ENCODE measurements around the gene RANBP10. TPM values are rescaled to one million over a fixed set of nuclear protein-coding genes. Genes with fewer than 3 reads are reported as not detected.

The RANBP10 gene
- total and polyA plus RNA-seq, 2 of the 13 experiments (the other 11 are each of a cell fraction or from before 2014, with no cell fraction given), result 9.2 to 22.7 TPM

DNA sequence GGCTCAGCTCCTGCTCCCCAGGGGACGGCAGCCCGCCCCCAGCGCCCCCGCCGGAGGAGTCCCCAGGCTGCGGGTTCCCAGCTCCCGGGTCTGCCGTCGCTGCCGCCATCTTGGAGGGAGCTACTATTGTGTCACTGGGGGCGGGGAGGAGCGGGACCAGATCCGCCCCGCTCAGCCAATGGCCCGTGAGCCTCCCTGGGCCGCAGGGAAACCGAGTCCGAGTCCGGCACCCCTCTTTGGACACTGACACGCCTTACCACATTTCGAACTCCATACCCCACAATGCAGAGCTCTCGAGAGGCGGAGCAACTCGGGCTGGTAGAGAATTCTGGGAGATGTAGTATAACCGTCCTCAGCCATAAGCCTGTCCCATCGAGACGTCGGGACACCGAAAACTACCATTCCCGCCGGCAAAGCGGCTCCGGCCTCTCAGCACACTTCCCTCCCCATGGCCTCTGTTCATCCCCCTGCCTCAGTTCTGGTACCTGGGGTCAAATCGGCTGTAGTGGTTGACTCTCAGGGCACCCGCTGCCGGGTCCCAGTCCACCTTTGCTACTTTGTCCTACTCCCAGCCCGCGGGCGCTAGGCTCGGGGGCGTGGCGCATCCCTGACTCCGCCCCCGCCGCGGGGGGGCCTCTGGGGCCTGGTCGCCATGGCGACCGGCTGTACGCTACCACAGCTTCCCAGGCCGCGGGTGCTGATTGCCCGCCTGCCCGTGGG lies at the start of gene RANBP10, which contains the start of gene TSNAXIP1 (continued):
- TF ChIP-seq, protein P1, sequence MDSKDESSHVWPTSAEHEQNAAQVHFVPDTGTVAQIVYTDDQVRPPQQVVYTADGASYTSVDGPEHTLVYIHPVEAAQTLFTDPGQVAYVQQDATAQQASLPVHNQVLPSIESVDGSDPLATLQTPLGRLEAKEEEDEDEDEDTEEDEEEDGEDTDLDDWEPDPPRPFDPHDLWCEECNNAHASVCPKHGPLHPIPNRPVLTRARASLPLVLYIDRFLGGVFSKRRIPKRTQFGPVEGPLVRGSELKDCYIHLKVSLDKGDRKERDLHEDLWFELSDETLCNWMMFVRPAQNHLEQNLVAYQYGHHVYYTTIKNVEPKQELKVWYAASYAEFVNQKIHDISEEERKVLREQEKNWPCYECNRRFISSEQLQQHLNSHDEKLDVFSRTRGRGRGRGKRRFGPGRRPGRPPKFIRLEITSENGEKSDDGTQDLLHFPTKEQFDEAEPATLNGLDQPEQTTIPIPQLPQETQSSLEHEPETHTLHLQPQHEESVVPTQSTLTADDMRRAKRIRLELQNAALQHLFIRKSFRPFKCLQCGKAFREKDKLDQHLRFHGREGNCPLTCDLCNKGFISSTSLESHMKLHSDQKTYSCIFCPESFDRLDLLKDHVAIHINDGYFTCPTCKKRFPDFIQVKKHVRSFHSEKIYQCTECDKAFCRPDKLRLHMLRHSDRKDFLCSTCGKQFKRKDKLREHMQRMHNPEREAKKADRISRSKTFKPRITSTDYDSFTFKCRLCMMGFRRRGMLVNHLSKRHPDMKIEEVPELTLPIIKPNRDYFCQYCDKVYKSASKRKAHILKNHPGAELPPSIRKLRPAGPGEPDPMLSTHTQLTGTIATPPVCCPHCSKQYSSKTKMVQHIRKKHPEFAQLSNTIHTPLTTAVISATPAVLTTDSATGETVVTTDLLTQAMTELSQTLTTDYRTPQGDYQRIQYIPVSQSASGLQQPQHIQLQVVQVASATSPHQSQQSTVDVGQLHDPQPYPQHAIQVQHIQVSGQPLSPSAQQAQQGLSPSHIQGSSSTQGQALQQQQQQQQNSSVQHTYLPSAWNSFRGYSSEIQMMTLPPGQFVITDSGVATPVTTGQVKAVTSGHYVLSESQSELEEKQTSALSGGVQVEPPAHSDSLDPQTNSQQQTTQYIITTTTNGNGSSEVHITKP (CRISPR knock-in tag; IDR thresholded peaks at IDR 0.05; ENCODE audit: low read depth), result peak; percentile 92
- no peak for TF ChIP-seq SRSF9 (IDR thresholded peaks at IDR 0.05; ENCODE audit: borderline replicate concordance, insufficient read depth, low read depth, low read length, poor library complexity, severe bottlenecking)
- no peak for TF ChIP-seq GPBP1L1 (CRISPR knock-in tag; IDR thresholded peaks at IDR 0.05)
- peak; percentile 82; the same call in 1 of the 2 replicates for TF ChIP-seq GTF3A (CRISPR knock-in tag; conservative IDR thresholded peaks at IDR 0.05)
- peak; percentile 78 for TF ChIP-seq ZNF883 (CRISPR knock-in tag; IDR thresholded peaks at IDR 0.05; ENCODE audit: not compliant biosample characterization)
- TF ChIP-seq, protein P2, sequence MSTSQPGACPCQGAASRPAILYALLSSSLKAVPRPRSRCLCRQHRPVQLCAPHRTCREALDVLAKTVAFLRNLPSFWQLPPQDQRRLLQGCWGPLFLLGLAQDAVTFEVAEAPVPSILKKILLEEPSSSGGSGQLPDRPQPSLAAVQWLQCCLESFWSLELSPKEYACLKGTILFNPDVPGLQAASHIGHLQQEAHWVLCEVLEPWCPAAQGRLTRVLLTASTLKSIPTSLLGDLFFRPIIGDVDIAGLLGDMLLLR (CRISPR knock-in tag; IDR thresholded peaks at IDR 0.05), result no peak
- no peak for TF ChIP-seq MAFG (CRISPR knock-in tag; IDR thresholded peaks at IDR 0.05)
- TF ChIP-seq PTBP1 (IDR thresholded peaks at IDR 0.05; ENCODE audit: low read depth, low read length, poor library complexity, severe bottlenecking), result no peak
- peak; percentile 28; the same call in 1 of the 2 replicates for TF ChIP-seq ETV5 (CRISPR knock-in tag; IDR thresholded peaks at IDR 0.05; ENCODE audit: borderline replicate concordance)
- peak; percentile 8 for TF ChIP-seq HNRNPLL (IDR thresholded peaks at IDR 0.05; ENCODE audit: low read depth, low read length, poor library complexity, severe bottlenecking)
- peak; percentile 65 for TF ChIP-seq U2AF1 (optimal IDR thresholded peaks at IDR 0.05; ENCODE audit: low read depth, low read length)
- TF ChIP-seq KDM5A (IDR thresholded peaks at IDR 0.05; ENCODE audit: borderline replicate concordance, low read length), result peak; percentile 79
- TF ChIP-seq ZNF138 (CRISPR knock-in tag; IDR thresholded peaks at IDR 0.05; ENCODE audit: low read depth), result no peak
- TF ChIP-seq CBX5 (CRISPR knock-in tag; IDR thresholded peaks at IDR 0.05; ENCODE audit: borderline replicate concordance), result no peak; the same call in 1 of the 2 replicates
- TF ChIP-seq THAP9 (CRISPR knock-in tag; IDR thresholded peaks at IDR 0.05; ENCODE audit: borderline replicate concordance), result peak; percentile 78; the same call in 1 of the 2 replicates
- TF ChIP-seq PBX2 (CRISPR knock-in tag; IDR thresholded peaks at IDR 0.05), result no peak
- TF ChIP-seq MYNN (CRISPR knock-in tag; IDR thresholded peaks at IDR 0.05; ENCODE audit: low read depth), result peak; percentile 89; the same call in 1 of the 2 replicates
- TF ChIP-seq ELF4 (CRISPR knock-in tag; IDR thresholded peaks at IDR 0.05; ENCODE audit: borderline replicate concordance), result 0 out of 2 replicates have a peak, but pooled peaks have one; percentile 79

Data from HepG2 (cell line).